Upper lobe of left lung (tissue), 6 donors: ENCODE results near the gene AKAP6. TPM values are rescaled to one million over a fixed set of nuclear protein-coding genes. Genes with fewer than 3 reads are reported as not detected.

Source experiments
- ATAC-seq, 2 donors: fragments of 200-7000 bp; cut with Tn5 transposase; one replicate each; pipeline ENCODE4 v1.9.1; 2022; ENCODE audit warnings: mild to moderate bottlenecking in 2 of 2, moderate library complexity in 2 of 2; ENCODE audit not compliant: low FRiP score in 2 of 2
- DNase-seq, 2 donors: peaks; one replicate each; pipeline ENCODE4 v3.0.0-alpha.2; 2019 to 2020
- H3K27ac ChIP-seq, 4 donors: fragments of 200-600 bp; sonication (generic); one replicate each; pipeline ENCODE4 v1.5.1; 2016 to 2019
- H3K27me3 ChIP-seq, 4 donors: fragments of 200-600 bp; sonication (generic); one replicate each; pipeline ENCODE4 v1.5.1; 2017 to 2019
- H3K36me3 ChIP-seq, 4 donors: fragments of 200-600 bp; sonication (generic); one replicate each; pipeline ENCODE4 v1.5.1; 2016 to 2019
- H3K4me1 ChIP-seq, 4 donors: fragments of 200-600 bp; sonication (generic); one replicate each; pipeline ENCODE4 v1.5.1; 2018 to 2019
- H3K4me3 ChIP-seq, 4 donors: fragments of 200-600 bp; sonication (generic); one replicate each; pipeline ENCODE4 v1.5.1; 2017 to 2019; ENCODE audit warnings: mild to moderate bottlenecking in 2 of 4, moderate library complexity in 1 of 4
- H3K9me3 ChIP-seq, 4 donors: fragments of 200-600 bp; sonication (generic); one replicate each; pipeline ENCODE4 v1.5.1; 2018 to 2019
- CTCF ChIP-seq, 6 experiments: fragments of 450-650 bp in 4 of 6; fragments of 200-600 bp in 2 of 6; sonication (generic) in 2 of 6; IDR thresholded peaks; one replicate each; pipeline ENCODE4 v1.5.1; 2016 to 2019; ENCODE audit warnings: antibody characterized with exemption in 6 of 6
- EP300 ChIP-seq, 4 donors: sonication (generic); formaldehyde crosslinking; IDR thresholded peaks; one replicate each; pipeline ENCODE4 v1.5.1; 2017; ENCODE audit warnings: antibody characterized with exemption in 4 of 4, control low read depth in 2 of 4
- POLR2A ChIP-seq, 4 donors: fragments of 450-650 bp; IDR thresholded peaks; one replicate each; pipeline ENCODE4 v1.5.1; 2016 to 2017; ENCODE audit warnings: antibody characterized with exemption in 4 of 4, mild to moderate bottlenecking in 2 of 4
- POLR2AphosphoS5 ChIP-seq, 2 donors: sonication (generic); formaldehyde crosslinking; IDR thresholded peaks; one replicate each; pipeline ENCODE4 v1.5.1; 2017; ENCODE audit warnings: antibody characterized with exemption in 2 of 2
- WGBS, 2 donors: methylation state at CpG; one replicate each; pipeline ENCODE4 v1.1.5; 2017 to 2018; 5-methylcytosine and 5-hydroxymethylcytosine counted together
- total RNA-seq, 6 donors: library from RNA; depleted of rRNA in 4 of 6; stranded (reverse); fragments of >200 nt in 4 of 6; gene quantifications; one replicate each; pipeline versions ENCODE4 v1.1.0 to v1.2.1, GENCODE V29; 2016 to 2021
- donor health status: DM: no; HTN: no; CAD: no; lungs with moderate emphysema.
- donor health status: DM: no; HTN: yes; CAD: no; lungs with severe emphysema.

AKAP6 gene
- total RNA-seq, 6 donors from 2014 or later, result 6.2 to 27.7 (median 10.7) TPM

GRCh38 chr14:32594766-32595165, 265.7 kb downstream of the AKAP6 start:
- TF ChIP-seq EP300 (IDR thresholded peaks at IDR 0.05), result no peak
- no peak for TF ChIP-seq POLR2A (IDR thresholded peaks at IDR 0.05)
- no peak for TF ChIP-seq CTCF (IDR thresholded peaks at IDR 0.05)
- TF ChIP-seq POLR2AphosphoS5 (IDR thresholded peaks at IDR 0.05), result no peak
- no peaks in the 10 kb centered on the region for H3K9me3 ChIP-seq
- DNase-seq (no peak), ATAC-seq (no peak)
- no peaks in the 10 kb centered on the region for H3K36me3 ChIP-seq
- no peaks in the 10 kb centered on the region for H3K27me3 ChIP-seq
- no peak overlapping the region for H3K4me3 ChIP-seq
- no peak overlapping the region for H3K27ac ChIP-seq
- H3K4me1 ChIP-seq, result no peaks in the 10 kb centered on the region
- WGBS, 2 donors, result 85 to 86% methylated on average over 3 of the region's 3 CpGs

- WGBS, 2 donors, result 89% methylated on average over 4 of the region's 4 CpGs
Measured at GRCh38 chr14:32595497-32595896, 266.4 kb downstream of the AKAP6 start.

GRCh38 chr14:32596390-32596789, 267.3 kb downstream of the AKAP6 start:
- H3K4me3 ChIP-seq, result no peak overlapping the region
- H3K4me1 ChIP-seq, result peaks cover 0 to 2% (median 0%) of the 10 kb centered on the region in 4 donors
- DNase-seq, result no peak
- ATAC-seq, result no peak
- TF ChIP-seq EP300 (IDR thresholded peaks at IDR 0.05), result no peak
- TF ChIP-seq POLR2A (IDR thresholded peaks at IDR 0.05), result no peak
- TF ChIP-seq CTCF (IDR thresholded peaks at IDR 0.05), result no peak
- TF ChIP-seq POLR2AphosphoS5 (IDR thresholded peaks at IDR 0.05), result no peak
- H3K36me3 ChIP-seq, result no peaks in the 10 kb centered on the region
- H3K27me3 ChIP-seq, result no peaks in the 10 kb centered on the region
- H3K9me3 ChIP-seq, result no peaks in the 10 kb centered on the region
- H3K27ac ChIP-seq, result no peak overlapping the region
- 82 to 89% methylated on average over 2 of the region's 2 CpGs for WGBS, 2 donors

More at GRCh38 chr14:32595497-32595896, 266.4 kb downstream of the AKAP6 start:
- no peak for TF ChIP-seq EP300 (IDR thresholded peaks at IDR 0.05)
- H3K4me3 ChIP-seq, result no peak overlapping the region
- no peak overlapping the region for H3K27ac ChIP-seq
- H3K9me3 ChIP-seq, result no peaks in the 10 kb centered on the region
- H3K27me3 ChIP-seq, result no peaks in the 10 kb centered on the region
- DNase-seq, result no peak
- no peaks in the 10 kb centered on the region for H3K4me1 ChIP-seq
- no peak for ATAC-seq
- H3K36me3 ChIP-seq, result no peaks in the 10 kb centered on the region

- H3K36me3 ChIP-seq, result no peaks in the 10 kb centered on the region
- WGBS, 2 donors, result 60 to 91% methylated on average over 2 of the region's 2 CpGs
- no peak overlapping the region for H3K27ac ChIP-seq
- H3K9me3 ChIP-seq, result no peaks in the 10 kb centered on the region
- DNase-seq (no peak), ATAC-seq (no peak)
- no peaks in the 10 kb centered on the region for H3K27me3 ChIP-seq
- TF ChIP-seq EP300 (IDR thresholded peaks at IDR 0.05) (no peak), CTCF (IDR thresholded peaks at IDR 0.05) (no peak), POLR2AphosphoS5 (IDR thresholded peaks at IDR 0.05) (no peak), POLR2A (IDR thresholded peaks at IDR 0.05) (no peak)
- H3K4me1 ChIP-seq, result peaks cover 0 to 7% (median 0%) of the 10 kb centered on the region in 4 donors
- no peak overlapping the region for H3K4me3 ChIP-seq
Measured at GRCh38 chr14:32597771-32598170, 268.7 kb downstream of the AKAP6 start.

- no peak for DNase-seq
- Histone ChIP-seq H3K36me3 (no peaks in the 10 kb centered on the region), H3K4me1 (peaks cover 0 to 7% (median 0%) of the 10 kb centered on the region in 4 donors), H3K4me3 (no peak overlapping the region), H3K27ac (no peak overlapping the region), H3K27me3 (no peaks in the 10 kb centered on the region), H3K9me3 (no peaks in the 10 kb centered on the region)
- TF ChIP-seq POLR2A (IDR thresholded peaks at IDR 0.05) (no peak), POLR2AphosphoS5 (IDR thresholded peaks at IDR 0.05) (no peak), CTCF (IDR thresholded peaks at IDR 0.05) (no peak), EP300 (IDR thresholded peaks at IDR 0.05) (no peak)
- ATAC-seq, result no peak
- WGBS, 2 donors, result 61 to 74% methylated on average over 2 of the region's 2 CpGs
Measured at GRCh38 chr14:32601069-32601468, 272.0 kb downstream of the AKAP6 start.
